HG03432 (cell line): Measurements from ENCODE around the gene GMNN.

ENCODE experiments used
- ATAC-seq: cut with Tn5 transposase; IDR thresholded peaks from one replicate; pipeline ENCODE4 v1.9.1; 2021; ENCODE audit warnings: mild to moderate bottlenecking, moderate library complexity; ENCODE audit not compliant: unreplicated experiment

The GMNN gene

DNA sequence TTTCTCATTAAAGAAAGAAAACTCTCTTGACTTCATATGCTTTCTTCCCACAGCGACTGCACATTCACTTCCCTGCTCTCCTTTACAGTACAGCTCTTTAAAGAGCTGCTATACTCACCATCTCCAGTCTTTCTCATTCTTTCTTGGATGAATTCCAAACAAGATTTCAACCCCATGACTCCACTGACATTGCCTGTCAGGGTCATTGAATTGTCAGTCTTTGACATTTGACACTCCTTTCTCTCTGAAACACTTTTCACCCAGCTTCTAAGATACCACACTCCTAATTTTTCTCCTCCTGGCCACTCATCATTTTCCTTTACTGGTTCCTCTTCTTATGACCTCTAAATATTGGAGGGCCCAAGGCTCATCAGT lies 24.8 kb downstream of the GMNN start:
- ATAC-seq, result no peak

DNA sequence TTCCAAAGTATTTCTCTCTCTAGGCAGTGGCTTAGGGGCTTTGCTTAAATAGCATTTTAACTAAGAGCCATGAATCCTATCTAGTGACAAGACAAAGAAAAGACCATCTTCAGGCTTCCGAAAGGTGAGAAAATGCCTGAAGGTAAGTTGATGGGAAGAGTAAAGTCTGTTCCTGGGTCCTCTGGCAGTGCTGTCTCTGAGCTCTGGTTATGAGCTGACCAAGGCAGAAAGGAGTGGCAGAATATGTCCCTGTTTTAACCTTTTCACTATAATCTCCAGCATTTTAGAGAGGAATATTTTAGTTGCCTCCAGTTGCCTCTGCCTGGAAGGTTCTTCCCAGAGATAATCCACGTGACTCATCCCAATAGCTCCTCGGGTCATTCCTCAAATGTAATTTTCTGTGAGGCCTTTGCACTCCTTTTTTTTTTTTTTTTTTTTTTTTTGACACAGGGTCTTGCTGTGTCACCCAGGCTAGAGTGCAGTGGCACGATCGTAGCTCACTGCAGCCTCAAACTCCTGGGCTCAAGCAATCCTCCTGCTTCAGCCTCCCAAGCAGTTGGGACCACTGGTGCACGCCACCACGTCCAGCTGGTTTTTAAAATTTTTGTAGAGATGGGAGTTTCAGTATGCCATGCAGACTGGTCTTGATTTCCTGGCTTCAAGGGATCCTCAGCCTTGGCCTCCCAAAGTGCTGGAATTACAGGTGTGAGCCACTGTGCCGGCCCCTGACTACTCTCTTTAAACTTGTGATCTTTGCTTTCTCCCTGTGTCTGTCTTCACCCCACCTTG lies 27.7 kb downstream of the GMNN start:
- no peak for ATAC-seq

DNA sequence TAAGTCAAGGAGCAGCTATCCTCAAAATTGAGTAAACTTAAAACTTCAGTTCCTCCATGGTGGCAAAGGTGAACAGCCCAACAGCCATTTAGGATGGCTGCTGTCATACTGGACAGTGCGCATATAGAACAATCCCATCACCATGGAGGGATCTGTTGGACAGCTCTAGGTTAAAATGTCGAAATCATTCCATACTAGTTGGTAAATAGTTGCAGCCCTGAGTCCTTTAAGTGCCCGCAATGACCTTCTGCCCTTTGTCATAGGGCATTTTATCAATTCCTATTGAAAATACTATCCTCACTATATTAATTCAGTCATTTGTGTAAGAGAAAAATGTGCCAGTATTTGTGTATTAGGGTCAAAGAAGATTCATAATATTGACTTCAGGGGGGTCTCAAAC lies 32.8 kb downstream of the GMNN start:
- no peak for ATAC-seq

- ATAC-seq, result no peak
Observed at GRCh38 chr6:24809728-24810127, 35.0 kb downstream of the GMNN start.

GRCh38 chr6:24818346-24818745 lies 43.6 kb downstream of the GMNN start:
- ATAC-seq, result no peak

- no peak for ATAC-seq
Observed at GRCh38 chr6:24821860-24822444, 47.2 kb downstream of the GMNN start.

DNA sequence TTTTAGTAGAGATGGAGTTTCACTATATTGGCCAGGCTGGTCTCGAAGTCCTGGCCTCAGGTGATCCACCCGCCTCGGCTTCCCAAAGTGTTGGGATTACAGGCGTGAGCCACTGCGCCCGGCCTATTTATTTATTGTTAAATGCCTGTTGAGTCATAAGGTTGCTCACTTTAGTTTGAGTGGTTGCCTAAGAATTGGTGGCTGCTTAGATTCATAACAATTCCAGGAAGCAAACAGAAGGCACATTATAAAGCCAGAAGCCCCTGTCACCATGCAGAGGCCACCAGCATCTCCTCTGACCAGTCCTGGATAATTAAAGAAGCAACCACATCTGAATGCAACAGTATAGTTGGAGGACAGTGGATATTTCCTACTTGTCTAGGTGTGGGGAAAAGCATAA lies 48.0 kb downstream of the GMNN start:
- no peak for ATAC-seq

GRCh38 chr6:24823185-24823584 lies 48.4 kb downstream of the GMNN start:
- no peak for ATAC-seq

DNA sequence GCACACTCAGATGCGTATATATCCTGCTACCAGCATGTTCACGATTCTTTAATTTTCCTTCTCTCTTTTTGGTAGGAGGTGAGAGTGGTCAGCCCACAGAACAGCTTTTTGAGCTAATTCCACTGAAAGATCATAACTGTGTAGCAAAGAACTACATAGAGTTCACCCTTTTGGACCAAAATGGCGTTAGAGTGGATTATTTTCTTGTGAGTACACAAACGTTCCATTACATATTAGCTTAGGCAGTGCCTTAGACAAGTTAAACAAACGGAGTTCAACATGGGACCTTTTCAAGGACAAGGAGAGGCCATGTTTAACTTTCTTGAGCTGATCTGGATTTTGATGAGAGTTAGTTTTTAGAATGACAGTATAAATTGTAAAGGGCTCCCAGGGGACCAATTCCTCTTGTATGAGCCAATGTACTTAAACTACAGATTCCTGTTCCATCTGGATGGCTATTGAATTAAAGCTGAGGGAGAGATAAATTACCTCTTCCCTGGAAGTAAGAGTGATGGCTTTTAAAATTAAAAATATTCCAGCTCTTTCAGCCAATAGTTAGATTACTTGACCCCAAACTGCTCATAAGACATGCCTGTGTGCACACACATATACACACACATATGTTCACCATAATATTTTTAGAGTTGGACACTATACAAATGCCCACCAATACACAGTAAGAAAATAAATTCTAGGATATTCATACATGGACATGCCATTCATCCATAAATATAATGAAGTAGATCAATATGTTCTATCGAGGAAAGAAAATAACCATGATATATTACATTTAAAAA lies 49.6 kb downstream of the GMNN start:
- no peak for ATAC-seq

- ATAC-seq, result no peak
Observed at GRCh38 chr6:24825130-24825630, 50.4 kb downstream of the GMNN start.

GRCh38 chr6:24827162-24827561 lies 52.4 kb downstream of the GMNN start:
- no peak for ATAC-seq

DNA sequence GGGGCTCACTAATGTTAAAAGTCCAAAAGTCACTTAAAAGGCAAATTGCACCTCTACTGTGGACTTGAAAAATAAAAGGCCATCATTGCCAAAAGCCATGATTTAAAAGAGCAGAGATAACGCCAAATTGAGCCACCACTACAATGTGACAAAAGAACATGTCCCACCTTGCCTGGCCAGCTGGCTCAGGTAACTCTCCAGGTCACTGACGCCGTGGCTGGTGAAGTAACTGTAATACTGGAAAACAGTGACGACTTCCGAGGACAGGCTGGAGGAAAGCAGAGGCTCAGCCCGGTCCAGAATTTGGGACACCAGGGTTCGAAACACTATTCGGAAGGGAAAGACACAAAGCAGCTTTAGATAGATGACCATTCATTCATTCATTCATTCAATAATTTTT lies 53.2 kb downstream of the GMNN start:
- no peak for ATAC-seq

- no peak for ATAC-seq
Observed at GRCh38 chr6:24829657-24830056, 54.9 kb downstream of the GMNN start.

DNA sequence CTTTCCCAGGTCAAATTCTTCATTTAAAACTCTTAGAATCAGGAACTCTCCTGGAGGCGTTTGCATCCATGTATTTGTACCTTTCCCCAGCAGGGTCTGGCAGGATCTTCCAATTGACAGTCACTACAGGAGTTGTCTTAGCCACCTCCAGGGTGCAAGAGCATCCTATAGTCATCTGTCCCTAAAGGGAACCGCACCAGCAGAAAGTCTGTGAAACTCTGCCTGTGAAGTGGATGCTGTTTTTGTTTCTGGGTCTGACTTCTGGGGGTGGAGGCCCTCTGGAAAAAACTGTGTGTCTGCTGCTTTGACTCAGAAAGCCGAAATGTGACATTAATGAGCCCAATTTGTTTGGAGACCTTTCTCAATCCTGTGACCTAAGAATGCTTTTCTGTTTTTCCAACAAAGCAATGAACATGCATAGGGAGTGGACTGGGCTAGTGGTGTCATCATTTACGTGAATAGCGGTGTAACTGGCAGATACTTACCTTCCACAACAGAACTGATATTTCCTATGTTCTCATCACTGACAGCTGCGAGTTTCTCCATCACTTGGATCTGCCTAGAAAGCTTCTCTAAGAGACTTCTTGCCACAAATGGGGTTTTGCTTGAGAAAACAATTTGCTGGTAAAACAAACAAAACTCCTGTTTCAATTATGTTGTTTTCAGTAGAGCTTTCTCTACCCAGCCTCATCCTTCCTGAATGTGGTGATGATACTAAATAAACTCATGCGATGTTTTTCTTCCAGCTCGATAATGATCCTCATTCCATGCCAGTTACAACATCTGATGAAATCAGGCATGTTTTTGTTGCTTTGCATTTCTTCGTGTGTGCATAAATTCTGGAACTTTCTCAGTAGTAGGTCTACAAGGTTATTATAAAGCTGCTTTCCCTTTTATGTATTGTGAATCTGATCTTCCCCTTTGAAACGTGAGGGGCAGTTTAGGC lies 57.3 kb downstream of the GMNN start:
- ATAC-seq, result no peak

DNA sequence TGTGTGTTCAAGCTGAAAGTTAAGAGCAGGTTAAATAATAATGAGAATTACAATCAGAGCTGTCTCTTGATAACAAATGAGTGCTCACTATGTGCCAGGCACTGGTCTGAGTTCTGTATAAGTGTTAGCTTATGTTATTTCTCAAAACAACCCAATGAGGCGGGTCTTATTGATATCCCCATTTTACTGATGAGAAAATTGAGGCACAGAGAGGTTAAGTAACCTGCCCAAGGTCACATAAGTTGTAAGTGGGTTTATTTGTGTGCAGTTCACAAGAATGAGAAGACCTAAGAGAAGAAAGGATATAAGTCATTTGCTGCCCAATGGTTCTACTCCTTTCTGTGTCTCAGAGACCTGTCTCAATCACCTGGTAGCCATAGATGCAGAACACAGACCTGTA lies 58.1 kb downstream of the GMNN start:
- ATAC-seq, result no peak

- no peak for ATAC-seq
Observed at GRCh38 chr6:24833711-24834386, 59.1 kb downstream of the GMNN start.
